ENCODE results near the gene BARD1. TPM values are rescaled to one million over a fixed set of nuclear protein-coding genes. Genes with fewer than 3 reads are reported as not detected.

Gene BARD1
- total RNA-seq, result 10 to 100 TPM; 12.7 to 22.6 TPM

DNA sequence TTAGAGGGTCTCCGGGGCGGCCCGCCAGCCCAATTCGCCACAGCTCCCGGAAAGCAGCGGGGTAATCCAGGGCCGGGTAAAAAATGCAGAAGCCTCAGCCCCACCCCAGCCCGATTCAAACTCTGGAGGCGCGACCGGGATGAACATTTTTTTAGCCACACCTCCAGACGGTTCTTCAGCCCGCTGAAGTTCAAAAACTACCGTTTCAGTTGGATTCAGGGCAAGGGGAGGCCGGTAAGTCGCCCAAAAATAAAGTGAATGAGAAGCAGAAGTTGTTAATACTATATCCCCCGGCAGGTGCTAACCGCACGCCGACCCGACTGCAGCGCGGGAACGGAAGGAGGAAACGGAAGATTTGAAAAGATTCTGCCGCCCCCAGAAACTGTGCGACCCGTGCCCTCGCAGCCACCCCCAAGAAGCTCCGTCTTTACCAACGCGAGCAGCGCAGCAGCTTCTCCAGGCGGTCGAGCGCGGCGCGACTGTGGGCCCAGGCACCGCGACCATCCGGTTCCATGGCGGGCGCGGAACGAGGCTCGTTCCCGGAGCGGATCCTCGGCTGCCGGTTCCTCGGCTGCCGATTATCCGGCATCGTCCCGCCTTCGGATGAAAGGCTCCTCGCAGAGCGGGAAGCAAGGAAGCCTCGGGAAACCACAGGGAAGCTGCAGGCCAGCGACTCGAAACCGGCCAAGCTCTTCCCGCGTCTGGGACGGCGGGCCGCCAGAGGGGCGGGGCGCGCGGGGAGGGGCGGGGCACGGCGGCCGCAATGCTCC lies at the start of gene BARD1:
Gene BARD1, minus strand, starts transcription at position 703 of the 770 bp plus-strand sequence. Its CDS starts 114 bp downstream, at position 589.

Small RNA genes within 50 kb of the gene (small RNA-seq; reads per million reads assigned to genes)
- 0.58 to 4.6 reads per million in 2 donors for gene SNORA70I

Data from melanocyte of skin (primary cell).